Measurements from ENCODE around the gene AMIGO2.

AMIGO2 gene

DNA sequence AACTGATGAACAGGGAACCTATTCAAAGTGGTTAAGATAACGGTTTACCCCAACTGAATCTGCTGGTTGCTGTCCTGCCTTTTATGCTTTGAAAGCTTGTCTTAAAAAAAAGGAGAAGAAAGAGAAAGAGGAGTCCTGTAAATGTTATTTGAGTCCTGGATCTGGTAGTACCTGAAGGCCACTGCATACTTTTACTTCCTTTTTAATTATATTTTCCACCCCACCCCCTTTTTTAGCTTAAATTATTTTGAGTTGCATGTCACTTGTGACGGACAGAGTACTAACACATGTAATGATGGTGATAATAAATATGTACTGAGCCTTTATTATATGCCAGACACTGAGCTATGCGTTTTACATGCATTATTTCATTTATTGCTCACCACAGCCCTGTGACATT lies 2.5 kb upstream of the AMIGO2 start (continued):
- TF ChIP-seq, protein P1, sequence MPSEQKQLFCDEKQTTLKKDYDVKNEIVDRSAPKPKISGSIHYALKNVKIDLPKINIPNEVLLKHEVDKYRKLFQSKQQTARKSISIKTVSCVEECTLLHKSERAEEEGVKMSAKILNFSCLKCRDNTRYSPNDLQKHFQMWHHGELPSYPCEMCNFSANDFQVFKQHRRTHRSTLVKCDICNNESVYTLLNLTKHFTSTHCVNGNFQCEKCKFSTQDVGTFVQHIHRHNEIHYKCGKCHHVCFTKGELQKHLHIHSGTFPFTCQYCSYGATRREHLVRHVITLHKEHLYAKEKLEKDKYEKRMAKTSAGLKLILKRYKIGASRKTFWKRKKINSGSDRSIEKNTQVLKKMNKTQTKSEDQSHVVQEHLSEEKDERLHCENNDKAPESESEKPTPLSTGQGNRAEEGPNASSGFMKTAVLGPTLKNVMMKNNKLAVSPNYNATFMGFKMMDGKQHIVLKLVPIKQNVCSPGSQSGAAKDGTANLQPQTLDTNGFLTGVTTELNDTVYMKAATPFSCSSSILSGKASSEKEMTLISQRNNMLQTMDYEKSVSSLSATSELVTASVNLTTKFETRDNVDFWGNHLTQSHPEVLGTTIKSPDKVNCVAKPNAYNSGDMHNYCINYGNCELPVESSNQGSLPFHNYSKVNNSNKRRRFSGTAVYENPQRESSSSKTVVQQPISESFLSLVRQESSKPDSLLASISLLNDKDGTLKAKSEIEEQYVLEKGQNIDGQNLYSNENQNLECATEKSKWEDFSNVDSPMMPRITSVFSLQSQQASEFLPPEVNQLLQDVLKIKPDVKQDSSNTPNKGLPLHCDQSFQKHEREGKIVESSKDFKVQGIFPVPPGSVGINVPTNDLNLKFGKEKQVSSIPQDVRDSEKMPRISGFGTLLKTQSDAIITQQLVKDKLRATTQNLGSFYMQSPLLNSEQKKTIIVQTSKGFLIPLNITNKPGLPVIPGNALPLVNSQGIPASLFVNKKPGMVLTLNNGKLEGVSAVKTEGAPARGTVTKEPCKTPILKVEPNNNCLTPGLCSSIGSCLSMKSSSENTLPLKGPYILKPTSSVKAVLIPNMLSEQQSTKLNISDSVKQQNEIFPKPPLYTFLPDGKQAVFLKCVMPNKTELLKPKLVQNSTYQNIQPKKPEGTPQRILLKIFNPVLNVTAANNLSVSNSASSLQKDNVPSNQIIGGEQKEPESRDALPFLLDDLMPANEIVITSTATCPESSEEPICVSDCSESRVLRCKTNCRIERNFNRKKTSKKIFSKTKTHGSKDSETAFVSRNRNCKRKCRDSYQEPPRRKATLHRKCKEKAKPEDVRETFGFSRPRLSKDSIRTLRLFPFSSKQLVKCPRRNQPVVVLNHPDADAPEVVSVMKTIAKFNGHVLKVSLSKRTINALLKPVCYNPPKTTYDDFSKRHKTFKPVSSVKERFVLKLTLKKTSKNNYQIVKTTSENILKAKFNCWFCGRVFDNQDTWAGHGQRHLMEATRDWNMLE (tag by site-specific recombination; conservative IDR thresholded peaks at IDR 0.05; ENCODE audit: low read depth) = no peak
- no peak for TF ChIP-seq ZNF426 (tag by site-specific recombination; IDR thresholded peaks at IDR 0.05)

DNA sequence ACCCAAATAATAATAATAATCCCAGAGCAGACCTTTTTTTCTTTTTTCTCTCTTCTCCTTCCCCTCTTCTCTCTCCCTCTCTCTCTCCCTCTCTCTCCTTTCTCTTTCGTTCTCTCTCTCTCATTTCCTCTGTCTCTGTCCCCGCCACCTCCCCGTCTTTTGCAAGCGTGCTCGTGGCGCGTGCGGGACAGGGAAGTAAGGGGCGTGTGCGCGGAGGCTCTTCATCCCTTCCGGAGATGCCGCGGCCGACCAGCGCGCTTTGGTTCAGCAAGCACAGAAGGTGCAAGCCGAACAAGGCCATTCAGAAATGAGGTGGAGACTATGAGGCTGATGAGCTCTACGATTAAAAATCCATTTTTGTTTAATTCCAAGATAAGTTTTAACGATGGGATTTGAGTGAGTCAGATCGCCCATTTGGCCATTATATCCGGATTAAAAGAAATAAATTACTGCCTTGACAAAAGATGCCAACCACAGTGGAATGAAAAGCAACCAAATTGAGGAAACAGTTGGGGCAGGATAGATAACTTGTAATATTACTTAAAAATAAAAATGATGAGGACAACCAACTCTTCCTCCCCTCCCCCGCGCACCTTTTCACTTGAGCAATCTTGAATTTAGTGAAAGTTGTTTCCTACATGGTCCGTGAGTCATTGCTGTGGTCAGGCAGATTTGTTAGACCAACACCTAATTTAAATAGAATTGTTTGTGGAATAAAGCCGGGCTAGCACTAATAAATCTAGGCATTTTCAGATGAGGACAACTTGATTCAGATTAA lies 1.2 kb upstream of the AMIGO2 start:
- ChIA-PET POLR2A (interaction anchor here (0.5 to 1.4 kb wide), 4 partner anchors 32 to 224 kb away, joined by 3 read pairs; no protein-coding TSS in a partner anchor), CTCF (interaction anchor here (0.6 to 3.0 kb wide), 3 partner anchors 10 to 317 kb away, joined by 3 to 10 read pairs (median 4); no protein-coding TSS in a partner anchor)
- TF ChIP-seq GLI4 (tag by site-specific recombination; IDR thresholded peaks at IDR 0.05) (no peak), ZNF132 (tag by site-specific recombination; IDR thresholded peaks at IDR 0.05; ENCODE audit: borderline replicate concordance) (no peak), SALL2 (tag by site-specific recombination; IDR thresholded peaks at IDR 0.05; ENCODE audit: borderline replicate concordance) (no peak), ZNF768 (tag by site-specific recombination; IDR thresholded peaks at IDR 0.05) (no peak), ZNF558 (tag by site-specific recombination; IDR thresholded peaks at IDR 0.05) (no peak), ZNF175 (tag by site-specific recombination; IDR thresholded peaks at IDR 0.05) (no peak), ZNF530 (tag by site-specific recombination; IDR thresholded peaks at IDR 0.05; ENCODE audit: low read depth) (no peak), ZNF707 (tag by site-specific recombination; IDR thresholded peaks at IDR 0.05) (no peak), MZF1 (tag by site-specific recombination; IDR thresholded peaks at IDR 0.05; ENCODE audit: borderline replicate concordance) (no peak), ZNF792 (tag by site-specific recombination; IDR thresholded peaks at IDR 0.05) (no peak), YY2 (tag by site-specific recombination; IDR thresholded peaks at IDR 0.05) (no peak), SCRT2 (tag by site-specific recombination; IDR thresholded peaks at IDR 0.05) (0 out of 2 replicates have a peak, but pooled peaks have one; percentile 4), BCL11B (tag by site-specific recombination; IDR thresholded peaks at IDR 0.05; ENCODE audit: low read depth) (no peak), ZNF239 (tag by site-specific recombination; IDR thresholded peaks at IDR 0.05) (no peak), ZNF23 (tag by site-specific recombination; IDR thresholded peaks at IDR 0.05; ENCODE audit: borderline replicate concordance) (no peak), ZBTB1 (tag by site-specific recombination; IDR thresholded peaks at IDR 0.05) (no peak), ZNF114 (tag by site-specific recombination; IDR thresholded peaks at IDR 0.05) (no peak), ZNF529 (tag by site-specific recombination; IDR thresholded peaks at IDR 0.05; ENCODE audit: insufficient replicate concordance) (no peak), ZFP37 (tag by site-specific recombination; IDR thresholded peaks at IDR 0.05) (0 out of 2 replicates have a peak, but pooled peaks have one; percentile 8), KLF10 (tag by site-specific recombination; IDR thresholded peaks at IDR 0.05) (peak; percentile 22; the same call in 1 of the 2 replicates)
- TF ChIP-seq, protein P2, sequence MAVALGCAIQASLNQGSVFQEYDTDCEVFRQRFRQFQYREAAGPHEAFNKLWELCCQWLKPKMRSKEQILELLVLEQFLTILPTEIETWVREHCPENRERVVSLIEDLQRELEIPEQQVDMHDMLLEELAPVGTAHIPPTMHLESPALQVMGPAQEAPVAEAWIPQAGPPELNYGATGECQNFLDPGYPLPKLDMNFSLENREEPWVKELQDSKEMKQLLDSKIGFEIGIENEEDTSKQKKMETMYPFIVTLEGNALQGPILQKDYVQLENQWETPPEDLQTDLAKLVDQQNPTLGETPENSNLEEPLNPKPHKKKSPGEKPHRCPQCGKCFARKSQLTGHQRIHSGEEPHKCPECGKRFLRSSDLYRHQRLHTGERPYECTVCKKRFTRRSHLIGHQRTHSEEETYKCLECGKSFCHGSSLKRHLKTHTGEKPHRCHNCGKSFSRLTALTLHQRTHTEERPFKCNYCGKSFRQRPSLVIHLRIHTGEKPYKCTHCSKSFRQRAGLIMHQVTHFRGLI (tag by site-specific recombination; IDR thresholded peaks at IDR 0.05) = 0 out of 2 replicates have a peak, but pooled peaks have one; percentile 54
- TF ChIP-seq, protein P3, sequence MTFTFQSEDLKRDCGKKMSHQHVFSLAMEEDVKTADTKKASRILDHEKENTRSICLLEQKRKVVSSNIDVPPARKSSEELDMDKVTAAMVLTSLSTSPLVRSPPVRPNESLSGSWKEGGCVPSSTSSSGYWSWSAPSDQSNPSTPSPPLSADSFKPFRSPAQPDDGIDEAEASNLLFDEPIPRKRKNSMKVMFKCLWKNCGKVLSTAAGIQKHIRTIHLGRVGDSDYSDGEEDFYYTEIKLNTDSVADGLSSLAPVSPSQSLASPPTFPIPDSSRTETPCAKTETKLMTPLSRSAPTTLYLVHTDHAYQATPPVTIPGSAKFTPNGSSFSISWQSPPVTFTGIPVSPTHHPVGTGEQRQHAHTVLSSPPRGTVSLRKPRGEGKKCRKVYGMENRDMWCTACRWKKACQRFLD (tag by site-specific recombination; IDR thresholded peaks at IDR 0.05) = no peak
- TF ChIP-seq, protein P4, sequence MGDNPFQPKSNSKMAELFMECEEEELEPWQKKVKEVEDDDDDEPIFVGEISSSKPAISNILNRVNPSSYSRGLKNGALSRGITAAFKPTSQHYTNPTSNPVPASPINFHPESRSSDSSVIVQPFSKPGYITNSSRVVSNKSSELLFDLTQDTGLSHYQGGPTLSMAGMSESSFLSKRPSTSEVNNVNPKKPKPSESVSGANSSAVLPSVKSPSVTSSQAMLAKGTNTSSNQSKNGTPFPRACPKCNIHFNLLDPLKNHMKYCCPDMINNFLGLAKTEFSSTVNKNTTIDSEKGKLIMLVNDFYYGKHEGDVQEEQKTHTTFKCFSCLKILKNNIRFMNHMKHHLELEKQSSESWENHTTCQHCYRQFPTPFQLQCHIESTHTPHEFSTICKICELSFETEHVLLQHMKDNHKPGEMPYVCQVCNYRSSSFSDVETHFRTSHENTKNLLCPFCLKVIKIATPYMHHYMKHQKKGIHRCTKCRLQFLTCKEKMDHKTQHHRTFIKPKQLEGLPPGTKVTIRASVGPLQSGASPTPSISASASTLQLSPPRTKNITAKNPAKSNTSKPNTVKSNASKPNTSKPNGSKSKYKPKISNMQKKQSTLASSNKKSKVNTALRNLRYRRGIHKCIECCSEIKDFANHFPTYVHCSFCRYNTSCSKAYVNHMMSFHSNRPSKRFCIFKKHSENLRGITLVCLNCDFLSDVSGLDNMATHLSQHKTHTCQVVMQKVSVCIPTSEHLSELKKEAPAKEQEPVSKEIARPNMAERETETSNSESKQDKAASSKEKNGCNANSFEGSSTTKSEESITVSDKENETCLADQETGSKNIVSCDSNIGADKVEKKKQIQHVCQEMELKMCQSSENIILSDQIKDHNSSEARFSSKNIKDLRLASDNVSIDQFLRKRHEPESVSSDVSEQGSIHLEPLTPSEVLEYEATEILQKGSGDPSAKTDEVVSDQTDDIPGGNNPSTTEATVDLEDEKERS (tag by site-specific recombination; IDR thresholded peaks at IDR 0.05) = no peak

More for the DNA sequence above, 1.2 kb upstream of the AMIGO2 start:
- Histone ChIP-seq H3K4me3 (ENCODE audit: low read depth, low read length) (peak overlapping the region; percentile 51), H3K9me3 (ENCODE audit: control insufficient read depth, insufficient read depth, low read depth, low read length) (no peaks in the 10 kb centered on the region), H3K36me3 (ENCODE audit: control insufficient read depth in 2 of 2, insufficient read depth in 1 of 2, low read length in 2 of 2) (no peaks in the 10 kb centered on the region), H3K27ac (ENCODE audit: extremely low read depth, low read depth, low read length) (peak overlapping the region; percentile 61; the same call in 1 of the 2 replicates), H3K4me1 (ENCODE audit: control insufficient read depth, insufficient read depth, low read length) (peaks cover 10% of the 10 kb centered on the region)

Measured in HEK293 (cell line).